Peyer's patch (tissue), 4 donors: ENCODE data around the gene ANKLE1.

Experiments
- POLR2A ChIP-seq, 2 donors: fragments of 450-650 bp; IDR thresholded peaks; one replicate each; pipeline ENCODE4 v1.5.1; 2017; ENCODE audit warnings: antibody characterized with exemption in 2 of 2, mild to moderate bottlenecking in 2 of 2, moderate library complexity in 2 of 2
- TF ChIP-seq, protein P1 (sequence below), 6 experiments: fragments of 450-650 bp in 4 of 6; fragments of 200-600 bp in 2 of 6; sonication (generic) in 1 of 6; IDR thresholded peaks; one replicate each; pipeline ENCODE4 v1.5.1; 2017 to 2019; ENCODE audit warnings: antibody characterized with exemption in 6 of 6, mild to moderate bottlenecking in 3 of 6, moderate library complexity in 1 of 6

DNA sequence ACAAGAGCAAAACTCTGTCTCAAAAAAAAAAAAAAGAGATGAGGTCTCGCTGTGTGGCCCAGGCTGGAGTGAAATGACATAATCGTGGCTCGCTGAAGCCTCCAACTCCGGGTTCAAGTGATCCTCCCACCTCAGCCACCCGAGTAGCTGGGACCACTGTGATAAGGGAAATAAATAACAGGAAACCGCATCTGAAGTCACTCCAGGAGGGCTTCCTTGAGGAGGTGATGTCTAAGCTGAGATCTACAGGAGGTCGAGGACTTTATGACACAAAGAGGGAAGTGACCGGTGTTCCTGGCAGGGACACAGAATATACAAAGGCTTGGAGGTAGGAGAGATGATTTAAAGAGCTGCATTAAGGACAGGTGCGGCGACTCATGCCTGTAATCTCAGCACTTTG, 27.1 kb upstream of the ANKLE1 start:
- TF ChIP-seq, protein P1, sequence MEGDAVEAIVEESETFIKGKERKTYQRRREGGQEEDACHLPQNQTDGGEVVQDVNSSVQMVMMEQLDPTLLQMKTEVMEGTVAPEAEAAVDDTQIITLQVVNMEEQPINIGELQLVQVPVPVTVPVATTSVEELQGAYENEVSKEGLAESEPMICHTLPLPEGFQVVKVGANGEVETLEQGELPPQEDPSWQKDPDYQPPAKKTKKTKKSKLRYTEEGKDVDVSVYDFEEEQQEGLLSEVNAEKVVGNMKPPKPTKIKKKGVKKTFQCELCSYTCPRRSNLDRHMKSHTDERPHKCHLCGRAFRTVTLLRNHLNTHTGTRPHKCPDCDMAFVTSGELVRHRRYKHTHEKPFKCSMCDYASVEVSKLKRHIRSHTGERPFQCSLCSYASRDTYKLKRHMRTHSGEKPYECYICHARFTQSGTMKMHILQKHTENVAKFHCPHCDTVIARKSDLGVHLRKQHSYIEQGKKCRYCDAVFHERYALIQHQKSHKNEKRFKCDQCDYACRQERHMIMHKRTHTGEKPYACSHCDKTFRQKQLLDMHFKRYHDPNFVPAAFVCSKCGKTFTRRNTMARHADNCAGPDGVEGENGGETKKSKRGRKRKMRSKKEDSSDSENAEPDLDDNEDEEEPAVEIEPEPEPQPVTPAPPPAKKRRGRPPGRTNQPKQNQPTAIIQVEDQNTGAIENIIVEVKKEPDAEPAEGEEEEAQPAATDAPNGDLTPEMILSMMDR (IDR thresholded peaks at IDR 0.05) = no peak
- no peak for TF ChIP-seq POLR2A (IDR thresholded peaks at IDR 0.05)
